ENCODE results near the gene NSD1. TPM values are rescaled to one million over a fixed set of nuclear protein-coding genes. Genes with fewer than 3 reads are reported as not detected.
"Not testable (repeated sequence)": the region's sequence is repeated elsewhere in the genome, so short reads cannot be mapped to it uniquely, and the experiment has no call there.

NSD1 gene
- total RNA-seq, 3 donors from 2014 or later, result 37.7 to 52.2 (median 38.6) TPM

- H3K4me3 ChIP-seq, result no peak overlapping the region
- TF ChIP-seq CTCF (IDR thresholded peaks at IDR 0.05) (no peak), POLR2A (IDR thresholded peaks at IDR 0.05) (no peak), POLR2AphosphoS5 (IDR thresholded peaks at IDR 0.05) (no peak)
- no peaks in the 10 kb centered on the region for H3K9me3 ChIP-seq
- DNase-seq (ENCODE audit: low spot score in 2 of 2), result no peak
- peak overlapping the region in 1 of 2 donors; percentile 68 for H3K27ac ChIP-seq
- intact Hi-C loops (cut with DNase I; ENCODE audit: low total_unique reads), result loop anchor here (1.0 kb wide), 1 partner anchor 25 kb away; no protein-coding TSS in a partner anchor
- H3K27me3 ChIP-seq, result no peaks in the 10 kb centered on the region
- H3K36me3 ChIP-seq, result peaks cover 20% of the 10 kb centered on the region
- H3K4me1 ChIP-seq, result peaks cover 0 to 9% of the 10 kb centered on the region in 2 donors
Observed at GRCh38 chr5:177338251-177339106, 204.9 kb downstream of the NSD1 start.

GRCh38 chr5:177339107-177339638 lies 205.6 kb downstream of the NSD1 start:
- H3K4me3 ChIP-seq, result no peak overlapping the region

DNA sequence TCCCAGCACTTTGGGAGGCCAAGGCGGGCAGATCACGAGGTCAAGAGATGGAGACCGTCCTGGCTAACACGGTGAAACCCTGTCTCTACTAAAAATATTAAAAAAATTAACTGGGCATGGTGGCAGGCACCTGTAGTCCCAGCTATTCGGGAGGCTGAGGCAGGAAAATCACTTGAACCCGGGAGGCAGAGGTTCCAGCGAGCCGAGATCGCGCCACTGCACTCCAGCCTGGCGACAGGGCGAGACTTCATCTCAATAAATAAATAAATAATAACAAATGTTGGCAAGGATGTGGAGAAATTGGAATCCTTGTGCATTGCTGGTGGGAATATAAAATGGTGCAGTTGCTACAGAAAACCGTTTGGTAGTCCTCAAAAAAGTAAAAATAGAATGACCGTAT lies 209.4 kb downstream of the NSD1 start:
- H3K4me3 ChIP-seq; DNase-seq (ENCODE audit: low spot score in 2 of 2); H3K4me1 ChIP-seq; intact Hi-C loops (cut with DNase I; ENCODE audit: low total_unique reads); H3K27me3 ChIP-seq; H3K36me3 ChIP-seq; H3K9me3 ChIP-seq; H3K27ac ChIP-seq: not testable (repeated sequence)

More at GRCh38 chr5:177339107-177339638, 205.6 kb downstream of the NSD1 start:
- DNase-seq (ENCODE audit: low spot score in 2 of 2), result no peak
- Histone ChIP-seq H3K4me1 (peaks cover 0 to 9% of the 10 kb centered on the region in 2 donors), H3K27me3 (no peaks in the 10 kb centered on the region), H3K36me3 (peaks cover 14% of the 10 kb centered on the region), H3K27ac (peak overlapping the region in 1 of 2 donors; percentile 68), H3K9me3 (no peaks in the 10 kb centered on the region)
- no peak for TF ChIP-seq POLR2AphosphoS5 (IDR thresholded peaks at IDR 0.05)
- no peak for TF ChIP-seq POLR2A (IDR thresholded peaks at IDR 0.05)
- no peak for TF ChIP-seq CTCF (IDR thresholded peaks at IDR 0.05)
- intact Hi-C loops (cut with DNase I; ENCODE audit: low total_unique reads), result loop anchor here (1.0 kb wide), 1 partner anchor 24 kb away; no protein-coding TSS in a partner anchor

DNA sequence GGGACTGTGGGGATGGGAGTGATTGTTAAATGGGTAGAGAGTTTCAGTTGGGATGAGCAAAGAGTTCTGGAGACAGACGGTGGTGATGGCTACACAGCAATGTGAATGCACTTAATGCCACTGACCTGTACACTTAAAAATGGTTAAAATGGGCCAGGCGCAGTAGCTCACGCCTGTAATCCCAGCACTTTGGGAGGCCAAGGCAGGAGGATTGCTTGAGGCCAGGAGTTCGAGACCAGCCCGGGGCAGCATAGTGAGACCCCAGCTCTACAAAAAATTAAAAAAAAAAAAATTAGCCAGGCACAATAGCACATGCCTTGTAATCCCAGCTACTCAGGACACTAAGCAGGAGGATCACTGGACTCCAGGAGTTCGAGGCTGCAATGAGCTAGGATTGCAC lies 210.2 kb downstream of the NSD1 start:
- intact Hi-C loops (cut with DNase I; ENCODE audit: low total_unique reads), result no loop called here
- Histone ChIP-seq H3K4me3 (no peak overlapping the region), H3K27me3 (no peaks in the 10 kb centered on the region), H3K9me3 (no peaks in the 10 kb centered on the region), H3K36me3 (no peaks in the 10 kb centered on the region), H3K27ac (no peak overlapping the region), H3K4me1 (peaks cover 0 to under 1% of the 10 kb centered on the region in 2 donors)
- TF ChIP-seq CTCF (IDR thresholded peaks at IDR 0.05), result no peak
- no peak for DNase-seq (ENCODE audit: low spot score in 2 of 2)

GRCh38 chr5:177344891-177345290 lies 211.3 kb downstream of the NSD1 start:
- H3K4me3 ChIP-seq, result no peak overlapping the region
- H3K36me3 ChIP-seq, result peaks cover 2% of the 10 kb centered on the region
- DNase-seq (ENCODE audit: low spot score in 2 of 2), result no peak
- H3K27ac ChIP-seq, result no peak overlapping the region
- peaks cover 0 to 9% of the 10 kb centered on the region in 2 donors for H3K4me1 ChIP-seq
- no peaks in the 10 kb centered on the region for H3K9me3 ChIP-seq
- TF ChIP-seq POLR2AphosphoS5 (IDR thresholded peaks at IDR 0.05), result no peak
- no peak for TF ChIP-seq POLR2A (IDR thresholded peaks at IDR 0.05)
- no peak for TF ChIP-seq CTCF (IDR thresholded peaks at IDR 0.05)
- intact Hi-C loops (cut with DNase I; ENCODE audit: low total_unique reads), result no loop called here
- H3K27me3 ChIP-seq, result no peaks in the 10 kb centered on the region
